PC-9 (cell line): ENCODE measurements around the gene NXPH2. TPM values are rescaled to one million over a fixed set of nuclear protein-coding genes. Genes with fewer than 3 reads are reported as not detected.

Experiments
- BruUV-seq: library from RNA; stranded (reverse); fragments of 400-500 nt; replicated peaks from 2 replicates; lab custom pipeline; 2021; lab: Mats Ljungman, UMichigan
- CTCF ChIA-PET: fragments of 300-600 bp; sonication (Branson Sonifier 250); formaldehyde crosslinking; loops from one replicate; lab custom pipeline; 2022; ENCODE audit warnings: antibody characterized with exemption; lab: Charles Lee
- POLR2A ChIA-PET: fragments of 300-600 bp; sonication (Branson Sonifier 250); formaldehyde crosslinking; loops from one replicate; lab custom pipeline; 2022; ENCODE audit warnings: antibody characterized with exemption; ENCODE audit not compliant: unreplicated experiment; lab: Charles Lee
- DNase-seq, 2 experiments: peaks; one replicate each; pipeline versions ENCODE4 v3.0.0 to v3.0.0-alpha.2; 2015 to 2022; ENCODE audit warnings: mixed read lengths in 1 of 2
- H2AFZ ChIP-seq: fragments of 200-600 bp; sonication (generic); 2 replicates; pipeline ENCODE4 v1.8.1; 2017; ENCODE audit warnings: antibody characterized with exemption
- H3F3A ChIP-seq: fragments of 200-600 bp; sonication (generic); 2 replicates; pipeline ENCODE4 v1.8.1; 2017; ENCODE audit warnings: antibody characterized with exemption, mild to moderate bottlenecking, low read depth; ENCODE audit not compliant: insufficient read depth
- H3K27ac ChIP-seq: fragments of 200-600 bp; sonication (generic); 2 replicates; pipeline ENCODE4 v1.6.1; 2016; ENCODE audit warnings: mixed run types
- H3K27me3 ChIP-seq: fragments of 200-600 bp; sonication (generic); 2 replicates; pipeline ENCODE4 v1.6.1; 2016; ENCODE audit warnings: low read depth, mixed run types; ENCODE audit not compliant: insufficient read depth
- H3K36me3 ChIP-seq: fragments of 200-600 bp; sonication (generic); 2 replicates; pipeline ENCODE4 v1.6.1; 2016; ENCODE audit warnings: low read depth, mixed run types
- H3K4me1 ChIP-seq: fragments of 200-600 bp; sonication (generic); replicated peaks from 2 replicates; pipeline ENCODE4 v1.6.1; 2016; ENCODE audit warnings: mixed run types; ENCODE audit not compliant: insufficient read depth
- H3K4me2 ChIP-seq: fragments of 200-600 bp; sonication (generic); 2 replicates; pipeline ENCODE4 v1.6.1; 2017; ENCODE audit warnings: mixed run types
- H3K4me3 ChIP-seq: fragments of 200-600 bp; sonication (generic); 2 replicates; pipeline ENCODE4 v1.6.1; 2016; ENCODE audit warnings: mixed run types
- H3K79me2 ChIP-seq: fragments of 200-600 bp; sonication (generic); 2 replicates; pipeline ENCODE4 v1.6.1; 2017; ENCODE audit warnings: low read depth, mixed run types
- H3K9me2 ChIP-seq: fragments of 200-600 bp; sonication (generic); 2 replicates; pipeline ENCODE4 v1.8.1; 2017; ENCODE audit warnings: mild to moderate bottlenecking; ENCODE audit not compliant: insufficient read depth
- H3K9me3 ChIP-seq: fragments of 200-600 bp; sonication (generic); 2 replicates; pipeline ENCODE4 v1.8.1; 2016; ENCODE audit warnings: low read depth; ENCODE audit not compliant: insufficient read depth
- H4K20me1 ChIP-seq: fragments of 200-600 bp; sonication (generic); 2 replicates; pipeline ENCODE4 v1.8.1; 2017; ENCODE audit not compliant: insufficient read depth
- EZH2 ChIP-seq: fragments of 200-600 bp; sonication (generic); IDR thresholded peaks from 2 replicates; pipeline ENCODE4 v1.8.0; 2017; ENCODE audit warnings: antibody characterized with exemption, low read depth
- intact Hi-C: fragments of 100-400 bp; cut with micrococcal nuclease; formaldehyde crosslinking; loops from one replicate; pipeline ENCODE4 v1.10.0; 2022; ENCODE audit not compliant: unreplicated experiment
- total RNA-seq: library from RNA; stranded (reverse); gene quantifications from 2 replicates; pipeline ENCODE4 v1.2.3, GENCODE V29; 2021
- TF ChIP-seq, protein P1 (sequence below): fragments of 200-600 bp; sonication (generic); conservative IDR thresholded peaks from 2 replicates; pipeline ENCODE4 v1.6.1; 2017; ENCODE audit warnings: mixed run types, antibody characterized with exemption, mild to moderate bottlenecking, moderate library complexity

NXPH2 gene
- total RNA-seq, 1 experiment from 2014 or later: not detected

- Histone ChIP-seq H4K20me1 (no peaks in the 10 kb centered on the region), H3K9me3 (no peaks in the 10 kb centered on the region), H3K79me2 (no peaks in the 10 kb centered on the region), H3K9me2 (no peaks in the 10 kb centered on the region), H3K4me3 (no peak overlapping the region), H3F3A (no peaks in the 10 kb centered on the region), H3K4me1 (no peaks in the 10 kb centered on the region), H2AFZ (no peak overlapping the region), H3K27ac (no peak overlapping the region), H3K27me3 (no peaks in the 10 kb centered on the region), H3K36me3 (no peaks in the 10 kb centered on the region), H3K4me2 (no peak overlapping the region)
- TF ChIP-seq, protein P1, sequence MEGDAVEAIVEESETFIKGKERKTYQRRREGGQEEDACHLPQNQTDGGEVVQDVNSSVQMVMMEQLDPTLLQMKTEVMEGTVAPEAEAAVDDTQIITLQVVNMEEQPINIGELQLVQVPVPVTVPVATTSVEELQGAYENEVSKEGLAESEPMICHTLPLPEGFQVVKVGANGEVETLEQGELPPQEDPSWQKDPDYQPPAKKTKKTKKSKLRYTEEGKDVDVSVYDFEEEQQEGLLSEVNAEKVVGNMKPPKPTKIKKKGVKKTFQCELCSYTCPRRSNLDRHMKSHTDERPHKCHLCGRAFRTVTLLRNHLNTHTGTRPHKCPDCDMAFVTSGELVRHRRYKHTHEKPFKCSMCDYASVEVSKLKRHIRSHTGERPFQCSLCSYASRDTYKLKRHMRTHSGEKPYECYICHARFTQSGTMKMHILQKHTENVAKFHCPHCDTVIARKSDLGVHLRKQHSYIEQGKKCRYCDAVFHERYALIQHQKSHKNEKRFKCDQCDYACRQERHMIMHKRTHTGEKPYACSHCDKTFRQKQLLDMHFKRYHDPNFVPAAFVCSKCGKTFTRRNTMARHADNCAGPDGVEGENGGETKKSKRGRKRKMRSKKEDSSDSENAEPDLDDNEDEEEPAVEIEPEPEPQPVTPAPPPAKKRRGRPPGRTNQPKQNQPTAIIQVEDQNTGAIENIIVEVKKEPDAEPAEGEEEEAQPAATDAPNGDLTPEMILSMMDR: no peak
- TF ChIP-seq EZH2: no peak
- intact Hi-C loops: no loop called here
- no TSS peak for BruUV-seq
- ChIA-PET CTCF (no interaction called here), POLR2A (no interaction called here)
- no peak for DNase-seq
These were observed 64.0 kb downstream of the NXPH2 start for GRCh38 chr2:138716183-138716582.

GRCh38 chr2:138713504-138713903 lies 66.7 kb downstream of the NXPH2 start:
- intact Hi-C loops: no loop called here
- DNase-seq: no peak
- CTCF ChIA-PET: no interaction called here
- no TSS peak for BruUV-seq
- H3K27me3 ChIP-seq: no peaks in the 10 kb centered on the region
- H3K36me3 ChIP-seq: no peaks in the 10 kb centered on the region
- H3K4me2 ChIP-seq: no peak overlapping the region
- H3K79me2 ChIP-seq: no peaks in the 10 kb centered on the region
- POLR2A ChIA-PET: no interaction called here
- H3K4me1 ChIP-seq: no peaks in the 10 kb centered on the region
- TF ChIP-seq, protein P1: no peak
- no peak for TF ChIP-seq EZH2
- no peak overlapping the region for H2AFZ ChIP-seq
- no peaks in the 10 kb centered on the region for H3F3A ChIP-seq
- H3K4me3 ChIP-seq: no peak overlapping the region
- H3K9me2 ChIP-seq: no peaks in the 10 kb centered on the region
- no peaks in the 10 kb centered on the region for H3K9me3 ChIP-seq
- no peak overlapping the region for H3K27ac ChIP-seq
- H4K20me1 ChIP-seq: no peaks in the 10 kb centered on the region

GRCh38 chr2:138713069-138713496 lies 67.1 kb downstream of the NXPH2 start:
- Histone ChIP-seq H3K27me3 (no peaks in the 10 kb centered on the region), H3K9me3 (no peaks in the 10 kb centered on the region), H3K4me2 (no peak overlapping the region), H4K20me1 (no peaks in the 10 kb centered on the region), H2AFZ (no peak overlapping the region), H3K36me3 (no peaks in the 10 kb centered on the region), H3F3A (no peaks in the 10 kb centered on the region), H3K4me1 (no peaks in the 10 kb centered on the region), H3K4me3 (no peak overlapping the region), H3K27ac (no peak overlapping the region), H3K9me2 (no peaks in the 10 kb centered on the region), H3K79me2 (no peaks in the 10 kb centered on the region)
- CTCF ChIA-PET: no interaction called here
- POLR2A ChIA-PET: no interaction called here
- intact Hi-C loops: no loop called here
- BruUV-seq: no TSS peak
- no peak for DNase-seq
- TF ChIP-seq, protein P1: no peak
- TF ChIP-seq EZH2: no peak
